ENCODE data around the gene CCDC191. TPM values are rescaled to one million over a fixed set of nuclear protein-coding genes. Genes with fewer than 3 reads are reported as not detected.

The CCDC191 gene
- total and polyA plus RNA-seq, 2 of the 4 experiments (the other 2 are of a cell fraction), result 0.72 to 1.1 TPM

DNA sequence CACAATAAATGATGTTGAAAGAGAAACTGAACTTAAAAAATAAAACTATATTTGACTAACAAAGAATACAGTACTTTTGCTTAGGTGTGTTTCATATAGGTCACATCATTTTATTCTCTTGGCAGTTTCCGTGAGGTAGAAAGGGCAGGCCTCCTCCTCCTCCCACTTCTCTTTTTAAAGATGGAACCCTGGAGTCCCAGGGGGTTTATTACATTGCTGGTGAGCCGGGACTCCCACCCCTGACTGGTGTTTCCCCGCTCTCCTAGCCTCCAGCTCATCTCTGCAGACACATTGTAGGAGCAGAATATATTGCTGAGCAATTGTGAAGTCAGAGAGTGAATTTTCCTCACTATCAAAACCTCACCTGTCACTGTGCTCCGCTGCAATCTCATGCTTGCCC, 78.5 kb downstream of the CCDC191 start:
- H3K27me3 ChIP-seq (ENCODE audit: control insufficient read depth, insufficient read depth, low read length), result no peaks in the 10 kb centered on the region
- no peak overlapping the region for H3K14ac ChIP-seq (replicated peaks; ENCODE audit: low read depth, low read length)
- BruUV-seq (replicated peaks), result no TSS peak
- ATAC-seq (ENCODE audit: low read depth) (no peak), DNase-seq (no peak)
- no CpG with 5 or more reads among the region's 4 CpGs for WGBS, 2 experiments (ENCODE audit: extremely low coverage in 2 of 2, insufficient read length in 1 of 2)
- no peaks in the 10 kb centered on the region for H3K9me1 ChIP-seq (ENCODE audit: insufficient read depth, low read length)
- no peak overlapping the region for H3K27ac ChIP-seq (ENCODE audit: insufficient read depth, low read length)
- no peak overlapping the region for H4K8ac ChIP-seq (ENCODE audit: low read depth in 2 of 2, low read length in 2 of 2)
- 0 out of 2 replicates have a peak, but pooled peaks cover 1% of the 10 kb centered on the region for H3K9me3 ChIP-seq (ENCODE audit: control insufficient read depth, insufficient read depth, low read length)
- H4K5ac ChIP-seq (ENCODE audit: low read depth, low read length), result no peak overlapping the region
- no peaks in the 10 kb centered on the region for H4K20me1 ChIP-seq (ENCODE audit: insufficient read depth, low read length)
- H2AK5ac ChIP-seq (ENCODE audit: low read depth, low read length), result no peak overlapping the region
- TF ChIP-seq, protein P1, sequence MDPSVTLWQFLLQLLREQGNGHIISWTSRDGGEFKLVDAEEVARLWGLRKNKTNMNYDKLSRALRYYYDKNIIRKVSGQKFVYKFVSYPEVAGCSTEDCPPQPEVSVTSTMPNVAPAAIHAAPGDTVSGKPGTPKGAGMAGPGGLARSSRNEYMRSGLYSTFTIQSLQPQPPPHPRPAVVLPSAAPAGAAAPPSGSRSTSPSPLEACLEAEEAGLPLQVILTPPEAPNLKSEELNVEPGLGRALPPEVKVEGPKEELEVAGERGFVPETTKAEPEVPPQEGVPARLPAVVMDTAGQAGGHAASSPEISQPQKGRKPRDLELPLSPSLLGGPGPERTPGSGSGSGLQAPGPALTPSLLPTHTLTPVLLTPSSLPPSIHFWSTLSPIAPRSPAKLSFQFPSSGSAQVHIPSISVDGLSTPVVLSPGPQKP (IDR thresholded peaks at IDR 0.05; ENCODE audit: borderline replicate concordance, low read depth, low read length), result no peak
- no peak for TF ChIP-seq NFE2L2 (IDR thresholded peaks at IDR 0.05; ENCODE audit: low read depth, low read length)
- no peak for TF ChIP-seq MAFK (IDR thresholded peaks at IDR 0.05; ENCODE audit: low read depth, low read length)
- no peak for TF ChIP-seq POLR2A (IDR thresholded peaks at IDR 0.05; ENCODE audit: low read depth, low read length)
- no peak for TF ChIP-seq MXI1 (IDR thresholded peaks at IDR 0.05; ENCODE audit: borderline replicate concordance, low read depth, low read length)
- no peak for TF ChIP-seq FOS (IDR thresholded peaks at IDR 0.05; ENCODE audit: low read depth, low read length)
- TF ChIP-seq MAZ (IDR thresholded peaks at IDR 0.05; ENCODE audit: borderline replicate concordance, low read depth, low read length), result no peak
- no peak for TF ChIP-seq RAD21 (IDR thresholded peaks at IDR 0.05; ENCODE audit: low read length)
- no peak for TF ChIP-seq USF2 (IDR thresholded peaks at IDR 0.05; ENCODE audit: low read depth, low read length)
- TF ChIP-seq SMC3 (IDR thresholded peaks at IDR 0.05; ENCODE audit: low read depth, low read length), result no peak
- TF ChIP-seq RFX5 (IDR thresholded peaks at IDR 0.05; ENCODE audit: low read depth, low read length), result no peak
- no peak for TF ChIP-seq CHD1 (IDR thresholded peaks at IDR 0.05; ENCODE audit: low read depth, low read length)
- TF ChIP-seq CEBPB (IDR thresholded peaks at IDR 0.05; ENCODE audit: low read depth, low read length), result no peak
- TF ChIP-seq CTCF (conservative IDR thresholded peaks at IDR 0.05; ENCODE audit: low read depth, low read length), result no peak
- TF ChIP-seq BHLHE40 (IDR thresholded peaks at IDR 0.05; ENCODE audit: low read depth, low read length), result no peak
- TF ChIP-seq RCOR1 (IDR thresholded peaks at IDR 0.05; ENCODE audit: insufficient replicate concordance, low read length), result no peak
- no peak overlapping the region for H3K9ac ChIP-seq (ENCODE audit: low read depth, low read length)
- H3K4me3 ChIP-seq (ENCODE audit: insufficient read depth, low read depth, low read length), result no peak overlapping the region
- H3K4me1 ChIP-seq (ENCODE audit: control insufficient read depth, insufficient read depth, low read length), result no peaks in the 10 kb centered on the region
- no peak overlapping the region for H4K91ac ChIP-seq (ENCODE audit: insufficient read depth, low read depth, low read length)
- H2BK120ac ChIP-seq (ENCODE audit: low read depth, low read length), result no peak overlapping the region
- no peak overlapping the region for H3K4me2 ChIP-seq (ENCODE audit: low read depth, low read length)
- H3K56ac ChIP-seq (ENCODE audit: extremely low read depth, insufficient read depth, low read length), result no peak overlapping the region
- H3K79me1 ChIP-seq (ENCODE audit: low read depth in 1 of 2, low read length in 2 of 2), result no peaks in the 10 kb centered on the region
- no peak overlapping the region for H2AFZ ChIP-seq (replicated peaks; ENCODE audit: low read length, poor library complexity)
- intact Hi-C loops (cut with micrococcal nuclease), result no loop called here
- in situ Hi-C loops (cut with MboI; ENCODE audit: low sequenced_read_pairs), result no loop called here
- H2BK20ac ChIP-seq (ENCODE audit: low read depth, low read length), result no peak overlapping the region
- ChIA-PET CTCF (no interaction called here), POLR2A (ENCODE audit: unreplicated experiment) (no interaction called here)
- H2AK9ac ChIP-seq (replicated peaks; ENCODE audit: low read depth, low read length, poor library complexity), result no peak overlapping the region
- peaks cover 2% of the 10 kb centered on the region; the same call in 1 of the 2 replicates for H3K36me3 ChIP-seq (ENCODE audit: control insufficient read depth, insufficient read depth, low read length)
- no peak overlapping the region for H3K4ac ChIP-seq (ENCODE audit: low read depth, low read length)
- H3K18ac ChIP-seq (ENCODE audit: low read depth, low read length), result no peak overlapping the region
- no peak overlapping the region for H3K23ac ChIP-seq (ENCODE audit: low read depth, low read length)
- H2BK15ac ChIP-seq (ENCODE audit: low read depth, low read length), result no peak overlapping the region
- no peak overlapping the region for H2BK5ac ChIP-seq (ENCODE audit: low read depth, low read length, poor library complexity, severe bottlenecking)
- dilution Hi-C loops (cut with HindIII; ENCODE audit: low sequenced_read_pairs, unreplicated experiment), result no loop called here
